ENCODE data around the gene NOS1AP. TPM values are rescaled to one million over a fixed set of nuclear protein-coding genes. Genes with fewer than 3 reads are reported as not detected.

NOS1AP gene
- polyA plus RNA-seq, 1 experiment, result 0.04 TPM

- ChIA-PET CTCF (interaction anchor here (1.1 to 1.3 kb wide), 2 partner anchors 17 to 20 kb away, joined by 3 to 5 read pairs; no protein-coding TSS in a partner anchor), POLR2A (interaction anchor here (1.6 kb wide), 1 partner anchor 9 kb away, joined by 3 read pairs; the partner anchor contains the start of gene C1orf226)
- no peak for TF ChIP-seq CTCF (IDR thresholded peaks at IDR 0.05; ENCODE audit: low read depth, low read length)
- Histone ChIP-seq H3K4me3 (ENCODE audit: low read depth, low read length) (no peak overlapping the region), H3K27me3 (ENCODE audit: control insufficient read depth, insufficient read depth, low read length) (peaks cover 2% of the 10 kb centered on the region), H3K9me3 (ENCODE audit: control insufficient read depth, insufficient read depth, low read length) (no peaks in the 10 kb centered on the region; the same call in 1 of the 2 replicates), H3K27ac (ENCODE audit: low read depth, low read length) (no peak overlapping the region)
- no peak for DNase-seq (ENCODE audit: low read depth, low spot score)
These were observed 302.9 kb downstream of the NOS1AP start for GRCh38 chr1:162372159-162373071.

DNA sequence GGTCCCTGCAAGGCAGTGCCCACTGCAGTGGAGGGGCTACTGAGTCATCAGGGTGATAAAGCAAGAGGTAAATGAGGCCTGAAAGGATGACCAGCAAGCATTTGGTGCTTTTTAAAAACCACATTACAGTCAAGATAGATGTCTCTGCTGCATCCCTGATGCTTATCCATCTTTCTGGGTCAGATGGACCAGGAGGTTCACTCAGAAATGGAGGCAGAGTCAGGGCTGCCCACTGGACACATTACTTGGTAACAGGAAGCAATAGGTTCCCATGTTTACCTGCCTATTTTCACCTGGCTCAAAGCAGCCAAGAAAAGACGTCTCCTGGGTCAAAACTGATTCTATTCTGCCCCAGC, 303.6 kb downstream of the NOS1AP start:
- H3K27ac ChIP-seq (ENCODE audit: low read depth, low read length), result no peak overlapping the region
- ChIA-PET CTCF (no interaction called here), POLR2A (interaction anchor here (1.6 kb wide), 1 partner anchor 8 kb away, joined by 3 read pairs; the partner anchor contains the start of gene C1orf226)
- H3K4me3 ChIP-seq (ENCODE audit: low read depth, low read length), result no peak overlapping the region
- H3K27me3 ChIP-seq (ENCODE audit: control insufficient read depth, insufficient read depth, low read length), result peaks cover 4% of the 10 kb centered on the region
- TF ChIP-seq CTCF (IDR thresholded peaks at IDR 0.05; ENCODE audit: low read depth, low read length), result no peak
- DNase-seq (ENCODE audit: low read depth, low spot score), result no peak
- no peaks in the 10 kb centered on the region for H3K9me3 ChIP-seq (ENCODE audit: control insufficient read depth, insufficient read depth, low read length)

DNA sequence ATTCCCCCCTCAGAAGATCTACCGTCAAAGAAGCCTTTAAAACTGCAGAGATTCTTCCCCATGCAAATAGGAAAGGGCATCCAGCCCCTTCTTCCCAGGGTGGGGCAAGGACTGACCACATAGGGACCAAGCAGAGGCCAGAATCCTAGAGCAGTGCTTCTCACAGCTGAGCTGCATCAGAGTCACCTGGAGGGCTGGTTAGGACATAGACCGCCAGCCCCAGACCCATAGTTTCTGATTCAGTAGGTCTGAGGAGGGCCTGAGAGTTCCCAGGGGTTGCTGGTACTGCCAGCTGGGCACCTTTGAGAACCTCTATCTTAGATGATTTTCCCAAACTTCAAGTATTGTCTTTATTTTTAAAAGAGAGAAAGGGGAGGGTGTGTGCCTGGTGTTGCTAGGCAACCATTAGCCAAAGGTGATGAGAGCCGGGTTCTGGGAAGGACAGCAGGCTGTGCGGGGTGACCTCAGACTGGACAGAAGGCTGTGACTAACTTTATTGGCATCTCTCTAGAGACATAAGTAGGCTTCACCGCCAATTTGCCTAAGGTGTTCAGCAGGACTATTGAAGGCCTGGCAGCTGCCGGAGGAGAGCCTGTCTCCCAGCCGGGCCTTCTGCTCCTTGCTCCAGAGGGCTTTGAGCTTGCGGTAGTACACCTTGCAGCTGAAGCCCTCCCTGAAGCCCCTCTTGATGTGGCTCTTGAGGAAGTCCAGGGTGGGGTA, 304.2 kb downstream of the NOS1AP start:
- TF ChIP-seq CTCF (IDR thresholded peaks at IDR 0.05; ENCODE audit: low read depth, low read length), result no peak
- Histone ChIP-seq H3K27ac (ENCODE audit: low read depth, low read length) (no peak overlapping the region), H3K9me3 (ENCODE audit: control insufficient read depth, insufficient read depth, low read length) (no peaks in the 10 kb centered on the region), H3K4me3 (ENCODE audit: low read depth, low read length) (no peak overlapping the region), H3K27me3 (ENCODE audit: control insufficient read depth, insufficient read depth, low read length) (peaks cover 4% of the 10 kb centered on the region)
- no peak for DNase-seq (ENCODE audit: low read depth, low spot score)
- CTCF ChIA-PET, result no interaction called here
- POLR2A ChIA-PET, result no interaction called here

DNA sequence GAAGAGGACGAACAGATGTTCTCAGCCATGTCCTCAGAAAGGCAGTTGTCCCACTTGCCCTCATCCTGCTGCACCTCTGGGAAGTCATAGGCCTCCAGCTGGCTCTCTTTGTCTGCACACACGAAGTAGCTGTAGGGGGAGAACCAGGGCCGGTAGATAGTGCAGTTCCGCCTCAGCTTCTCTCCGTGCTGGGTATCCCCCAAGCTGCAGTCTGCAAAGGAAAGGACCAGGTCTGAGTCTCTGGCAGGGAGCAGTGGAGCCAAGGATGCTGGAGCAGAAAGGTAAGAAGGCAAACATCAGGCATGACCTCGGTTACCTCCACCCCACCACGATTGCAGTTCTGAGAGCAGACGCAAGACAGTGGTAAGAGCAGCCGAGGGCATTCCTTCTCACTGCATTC, 304.9 kb downstream of the NOS1AP start:
- Histone ChIP-seq H3K4me3 (ENCODE audit: low read depth, low read length) (no peak overlapping the region), H3K9me3 (ENCODE audit: control insufficient read depth, insufficient read depth, low read length) (no peaks in the 10 kb centered on the region), H3K27ac (ENCODE audit: low read depth, low read length) (no peak overlapping the region), H3K27me3 (ENCODE audit: control insufficient read depth, insufficient read depth, low read length) (peaks cover 4% of the 10 kb centered on the region)
- ChIA-PET CTCF (no interaction called here), POLR2A (no interaction called here)
- DNase-seq (ENCODE audit: low read depth, low spot score), result no peak
- no peak for TF ChIP-seq CTCF (IDR thresholded peaks at IDR 0.05; ENCODE audit: low read depth, low read length)

DNA sequence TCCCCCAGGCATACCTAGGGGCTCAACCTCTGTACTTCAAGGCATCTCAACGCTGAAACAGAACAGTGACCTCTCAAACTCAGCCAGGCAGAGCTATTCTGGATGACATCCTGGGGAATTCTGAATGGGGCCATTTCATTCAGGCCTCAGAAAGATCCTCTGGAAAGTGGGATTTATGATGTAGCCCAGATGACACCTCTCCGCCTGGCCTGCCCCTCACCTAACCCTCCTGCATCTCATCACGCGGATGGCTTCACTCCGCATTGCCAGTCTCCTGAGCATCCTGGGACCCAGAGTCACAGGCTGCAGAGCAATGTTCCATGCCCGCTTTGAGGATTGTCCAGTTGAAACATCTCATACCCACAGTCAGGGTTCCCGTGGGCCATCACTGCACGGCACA, 306.0 kb downstream of the NOS1AP start:
- POLR2A ChIA-PET, result no interaction called here
- H3K9me3 ChIP-seq (ENCODE audit: control insufficient read depth, insufficient read depth, low read length), result no peaks in the 10 kb centered on the region
- TF ChIP-seq CTCF (IDR thresholded peaks at IDR 0.05; ENCODE audit: low read depth, low read length), result no peak
- H3K27ac ChIP-seq (ENCODE audit: low read depth, low read length), result no peak overlapping the region
- no peak overlapping the region for H3K4me3 ChIP-seq (ENCODE audit: low read depth, low read length)
- no peak for DNase-seq (ENCODE audit: low read depth, low spot score)
- CTCF ChIA-PET, result interaction anchor here (1.3 kb wide), 1 partner anchor 17 kb away, joined by 3 read pairs; no protein-coding TSS in a partner anchor
- H3K27me3 ChIP-seq (ENCODE audit: control insufficient read depth, insufficient read depth, low read length), result peaks cover 4% of the 10 kb centered on the region
